Stimulated activated CD8-positive, alpha-beta memory T cell treated with anti-CD3 and anti-CD28 coated beads, Interleukin-15, amount 100 ng/mL, for 24 hours (primary cell): Measurements from ENCODE around the gene CDC42EP1.

Source experiments
- DNase-seq: peaks from one replicate; pipeline ENCODE4 v3.0.0-alpha.2; 2020; ENCODE audit warnings: low read depth

The CDC42EP1 gene

GRCh38 chr22:37616201-37617083, 56.2 kb downstream of the CDC42EP1 start:
- no peak for DNase-seq

GRCh38 chr22:37617431-37617830, 57.2 kb downstream of the CDC42EP1 start:
- DNase-seq = no peak

GRCh38 chr22:37618072-37618656, 57.9 kb downstream of the CDC42EP1 start:
- DNase-seq = no peak

- DNase-seq = no peak
Measured at GRCh38 chr22:37618674-37619073, 58.4 kb downstream of the CDC42EP1 start.
